Natural killer cell (primary cell): ENCODE results near the gene PRR19. TPM values are rescaled to one million over a fixed set of nuclear protein-coding genes. Genes with fewer than 3 reads are reported as not detected.

ENCODE experiments used
- ATAC-seq, 3 donors: fragments of 150-1000 bp in 2 of 3; fragments of 200-7000 bp in 1 of 3; cut with Tn5 transposase; 1 replicate in 1 of 3; 2 replicates in 2 of 3; pipeline ENCODE4 v1.10.0; 2021; ENCODE audit warnings: mild to moderate bottlenecking in 2 of 3, moderate library complexity in 2 of 3
- DNase-seq, 2 donors: peaks; one replicate each; pipeline versions ENCODE4 v3.0.0 to v3.0.0-alpha.2; 2013 to 2021; ENCODE audit warnings: mixed read lengths in 1 of 2
- H3K27ac ChIP-seq: one replicate; pipeline ENCODE4 v1.5.1; 2013; ENCODE audit warnings: mild to moderate bottlenecking, low read length
- H3K27me3 ChIP-seq: one replicate; pipeline ENCODE4 v1.6.1; 2013; ENCODE audit warnings: low read length; ENCODE audit not compliant: control insufficient read depth, insufficient read depth
- H3K36me3 ChIP-seq: one replicate; pipeline ENCODE4 v1.6.1; 2013; ENCODE audit warnings: low read length; ENCODE audit not compliant: control insufficient read depth, insufficient read depth
- H3K4me1 ChIP-seq: one replicate; pipeline ENCODE4 v1.6.1; 2013; ENCODE audit warnings: low read length; ENCODE audit not compliant: control insufficient read depth, insufficient read depth
- H3K4me3 ChIP-seq: one replicate; pipeline ENCODE4 v1.5.1; 2013; ENCODE audit warnings: low read length
- H3K9me3 ChIP-seq: one replicate; pipeline ENCODE4 v1.6.1; 2013; ENCODE audit warnings: low read length; ENCODE audit not compliant: control insufficient read depth, insufficient read depth
- H3K27ac Mint-ChIP-seq, 2 donors: one replicate each; pipeline ENCODE4 v1.8.0; 2022; ENCODE audit warnings: mild to moderate bottlenecking in 2 of 2, mixed read lengths in 2 of 2, moderate library complexity in 1 of 2
- H3K27me3 Mint-ChIP-seq, 2 donors: one replicate each; pipeline ENCODE4 v1.8.0; 2022; ENCODE audit warnings: low read depth in 2 of 2, mixed read lengths in 2 of 2
- H3K36me3 Mint-ChIP-seq: one replicate; pipeline ENCODE4 v1.8.0; 2022; ENCODE audit warnings: mixed read lengths
- H3K4me1 Mint-ChIP-seq, 2 donors: one replicate each; pipeline ENCODE4 v1.8.0; 2022; ENCODE audit warnings: mixed read lengths in 2 of 2
- H3K4me3 Mint-ChIP-seq: one replicate; pipeline ENCODE4 v1.8.0; 2022; ENCODE audit warnings: mild to moderate bottlenecking, moderate library complexity, mixed read lengths
- H3K9me3 Mint-ChIP-seq, 2 donors: one replicate each; pipeline ENCODE4 v1.8.0; 2022; ENCODE audit warnings: mixed read lengths in 2 of 2
- CTCF ChIP-seq: fragments of 200-600 bp; IDR thresholded peaks from one replicate; pipeline ENCODE4 v1.8.0; 2022; ENCODE audit warnings: antibody characterized with exemption
- WGBS: methylation state at CpG from one replicate; pipeline ENCODE4 v1.1.7; 2013; ENCODE audit warnings: missing lambda C conversion rate; ENCODE audit not compliant: insufficient coverage; 5-methylcytosine and 5-hydroxymethylcytosine counted together
- intact Hi-C: fragments of 100-400 bp; cut with micrococcal nuclease; formaldehyde crosslinking; loops from one replicate; pipeline ENCODE4 v1.14.2; 2022
- total RNA-seq, 4 donors: library from RNA; stranded (reverse); fragments of 120-200 nt in 1 of 4; gene quantifications; one replicate each; pipeline versions ENCODE4 v1.2.3 to v1.2.4, GENCODE V29; 2013 to 2022

PRR19 gene
- total RNA-seq, 3 donors from 2014 or later (not counting 1 experiment from before 2014, with no cell fraction given) = not detected

- Histone ChIP-seq H3K36me3 (peaks cover 8% of the 10 kb centered on the region), H3K4me3 (peak overlapping the region; percentile 91), H3K4me1 (peaks cover 66% of the 10 kb centered on the region), H3K27ac (peak overlapping the region; percentile 99), H3K9me3 (no peaks in the 10 kb centered on the region), H3K27me3 (no peaks in the 10 kb centered on the region)
- Mint-ChIP-seq H3K9me3 (no peaks in the 10 kb centered on the region), H3K27me3 (no peaks in the 10 kb centered on the region), H3K36me3 (no peaks in the 10 kb centered on the region), H3K27ac (no peak overlapping the region), H3K4me3 (peak overlapping the region; percentile 89), H3K4me1 (peaks cover 34 to 37% of the 10 kb centered on the region in 2 donors)
- no peak for ATAC-seq
- no peak for TF ChIP-seq CTCF
- 20% methylated on average over 6 of the region's 6 CpGs for WGBS
- intact Hi-C loops = no loop called here
- no peak for DNase-seq
Measured at GRCh38 chr19:42279155-42279901, 22.6 kb upstream of the PRR19 start.

DNA sequence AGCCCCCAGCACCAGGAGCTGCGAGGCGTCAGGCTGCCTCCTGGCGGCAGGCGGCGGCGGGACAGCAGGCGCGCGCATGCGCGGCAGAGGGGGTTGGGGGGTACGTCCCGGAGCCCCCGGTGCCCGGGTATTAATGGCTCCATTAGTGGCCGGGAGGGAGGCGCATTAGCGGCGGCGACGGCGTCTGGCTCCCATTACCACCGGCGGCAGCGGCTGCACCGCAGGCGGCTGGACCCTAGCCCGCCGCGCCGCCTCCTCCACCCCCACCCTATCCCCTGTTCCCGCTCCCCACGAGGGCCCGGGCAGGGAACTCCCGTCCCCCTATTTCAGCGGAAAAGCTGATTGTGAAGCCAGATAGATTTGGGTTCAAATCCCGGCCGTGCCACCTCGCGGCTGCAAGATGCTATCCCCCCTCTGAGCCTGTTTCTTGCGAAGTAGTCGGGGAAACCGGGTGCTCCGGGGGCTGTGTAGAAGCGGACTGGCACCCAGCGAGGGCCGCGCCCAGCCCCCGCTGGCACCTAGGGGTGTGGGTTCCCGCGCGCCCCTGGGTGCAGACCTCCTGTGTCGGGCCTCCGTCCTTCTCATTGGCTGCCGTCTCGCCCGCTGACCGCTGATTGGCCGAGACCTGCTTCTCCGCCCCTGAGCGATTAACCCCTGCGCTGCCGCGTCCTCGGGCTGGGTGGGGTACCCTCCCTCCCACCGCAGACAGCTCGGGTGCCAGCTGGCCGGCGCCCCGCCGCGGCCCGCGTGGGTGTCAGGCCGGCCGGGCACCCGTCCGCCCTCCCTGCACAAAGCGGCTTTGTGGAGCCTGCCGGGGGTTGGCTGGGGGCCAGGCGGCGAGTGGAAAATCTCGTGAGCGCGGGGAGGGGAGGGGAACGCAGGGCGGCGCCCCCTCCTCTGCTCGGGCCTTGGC, 21.8 kb upstream of the PRR19 start:
- peak; percentile 20 to 41 (median 33) for ATAC-seq
- intact Hi-C loops = loop anchor here (2.0 to 5.0 kb wide), 2 partner anchors 63 to 78 kb away; partner anchors contain the start of gene DEDD2
- peak; percentile 98 for TF ChIP-seq CTCF
- Mint-ChIP-seq H3K27ac (no peak overlapping the region), H3K36me3 (no peaks in the 10 kb centered on the region), H3K4me1 (peaks cover 34 to 38% of the 10 kb centered on the region in 2 donors), H3K27me3 (no peaks in the 10 kb centered on the region), H3K9me3 (no peaks in the 10 kb centered on the region), H3K4me3 (peak overlapping the region; percentile 89)
- under 1% methylated on average over 89 of the region's 89 CpGs for whole genome bisulfite sequencing
- Histone ChIP-seq H3K4me3 (peak overlapping the region; percentile 91), H3K27me3 (no peaks in the 10 kb centered on the region), H3K9me3 (no peaks in the 10 kb centered on the region), H3K36me3 (peaks cover 2% of the 10 kb centered on the region), H3K4me1 (peaks cover 72% of the 10 kb centered on the region), H3K27ac (peak overlapping the region; percentile 99)
- DNase-seq = peak; percentile 85 to 89

DNA sequence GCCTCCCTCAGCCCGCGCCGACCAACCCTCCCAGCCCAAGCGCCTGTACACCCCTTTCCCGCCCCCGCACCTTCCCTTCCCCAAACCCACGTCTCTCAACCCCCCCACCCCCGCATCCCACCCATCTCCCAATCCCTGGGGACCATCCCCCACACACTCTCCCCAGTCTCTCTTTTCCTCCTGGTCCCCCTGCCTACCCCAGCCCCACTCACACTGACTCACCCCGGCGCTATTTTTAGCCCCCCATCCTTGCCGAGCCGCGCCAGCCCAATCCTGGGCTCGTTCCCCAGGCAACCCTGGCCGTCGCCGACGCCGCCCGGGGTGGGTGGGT, 21.2 kb upstream of the PRR19 start:
- peaks cover 35 to 39% of the 10 kb centered on the region in 2 donors for H3K4me1 Mint-ChIP-seq
- Histone ChIP-seq H3K27me3 (no peaks in the 10 kb centered on the region), H3K4me1 (peaks cover 75% of the 10 kb centered on the region), H3K4me3 (peak overlapping the region; percentile 91), H3K9me3 (no peaks in the 10 kb centered on the region), H3K36me3 (peaks cover 2% of the 10 kb centered on the region), H3K27ac (peak overlapping the region; percentile 99)
- TF ChIP-seq CTCF = no peak
- intact Hi-C loops = loop anchor here (2.0 to 5.0 kb wide), 2 partner anchors 64 to 78 kb away; partner anchors contain the start of gene DEDD2
- no peaks in the 10 kb centered on the region for H3K36me3 Mint-ChIP-seq
- no peak overlapping the region for H3K27ac Mint-ChIP-seq
- ATAC-seq = no peak
- no peaks in the 10 kb centered on the region for H3K27me3 Mint-ChIP-seq
- WGBS = under 1% methylated on average over 20 of the region's 20 CpGs
- H3K4me3 Mint-ChIP-seq = peak overlapping the region; percentile 70
- H3K9me3 Mint-ChIP-seq = no peaks in the 10 kb centered on the region
- DNase-seq = no peak
